Stimulated activated CD4-positive, alpha-beta T cell treated with anti-CD3 and anti-CD28 coated beads, Interleukin-2, amount 100 ng/mL, for 48 hours (primary cell): ENCODE results near the gene TMEM117.

ENCODE experiments used
- DNase-seq, 2 donors: peaks; one replicate each; pipeline ENCODE4 v3.0.0-alpha.2; 2020

Gene TMEM117

DNA sequence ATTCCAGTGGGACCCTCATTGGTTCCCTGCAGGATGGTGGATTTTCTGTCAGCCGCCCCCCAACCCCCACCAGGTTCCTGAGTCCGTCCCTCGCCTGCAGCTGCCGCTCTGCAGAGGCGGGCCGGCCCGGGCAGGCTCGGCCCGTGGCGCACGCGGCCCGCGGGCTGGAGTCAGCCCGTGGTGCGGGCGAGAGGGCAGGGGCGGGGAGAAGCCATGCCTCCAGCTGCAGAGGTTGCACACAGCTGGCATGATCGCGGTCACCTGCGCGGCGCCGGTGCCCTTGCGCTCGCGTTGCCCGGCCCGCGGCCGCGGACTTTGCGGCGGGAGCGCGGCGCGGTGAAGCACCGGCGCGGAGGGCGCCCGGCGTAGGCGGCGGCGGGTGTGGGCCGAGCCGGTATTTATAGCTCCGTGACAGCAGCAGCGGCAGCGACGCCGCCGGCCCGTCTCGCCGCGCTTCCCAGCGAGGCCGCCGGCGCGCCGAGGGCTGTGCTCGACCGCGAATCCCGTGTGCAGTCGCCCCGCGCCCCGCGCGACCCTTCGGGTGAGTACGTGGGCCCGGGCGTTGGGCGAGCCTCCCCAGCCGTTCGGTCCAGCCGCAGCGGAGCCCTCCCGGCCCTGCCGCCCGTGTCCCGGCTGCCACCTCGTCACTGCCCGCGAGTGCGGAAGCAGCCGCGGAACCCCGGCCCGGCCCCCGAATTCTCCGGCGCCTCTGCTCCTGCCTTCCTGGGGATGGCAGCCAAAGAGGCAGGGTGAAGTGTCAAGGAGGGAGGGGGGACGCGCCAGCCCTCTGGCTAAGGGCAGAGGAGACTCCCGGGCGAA lies at the start of gene TMEM117:
Gene TMEM117, plus strand, starts transcription at position 426 of the 819 bp plus-strand sequence.
- DNase-seq, result peak; percentile 42 to 50

DNA sequence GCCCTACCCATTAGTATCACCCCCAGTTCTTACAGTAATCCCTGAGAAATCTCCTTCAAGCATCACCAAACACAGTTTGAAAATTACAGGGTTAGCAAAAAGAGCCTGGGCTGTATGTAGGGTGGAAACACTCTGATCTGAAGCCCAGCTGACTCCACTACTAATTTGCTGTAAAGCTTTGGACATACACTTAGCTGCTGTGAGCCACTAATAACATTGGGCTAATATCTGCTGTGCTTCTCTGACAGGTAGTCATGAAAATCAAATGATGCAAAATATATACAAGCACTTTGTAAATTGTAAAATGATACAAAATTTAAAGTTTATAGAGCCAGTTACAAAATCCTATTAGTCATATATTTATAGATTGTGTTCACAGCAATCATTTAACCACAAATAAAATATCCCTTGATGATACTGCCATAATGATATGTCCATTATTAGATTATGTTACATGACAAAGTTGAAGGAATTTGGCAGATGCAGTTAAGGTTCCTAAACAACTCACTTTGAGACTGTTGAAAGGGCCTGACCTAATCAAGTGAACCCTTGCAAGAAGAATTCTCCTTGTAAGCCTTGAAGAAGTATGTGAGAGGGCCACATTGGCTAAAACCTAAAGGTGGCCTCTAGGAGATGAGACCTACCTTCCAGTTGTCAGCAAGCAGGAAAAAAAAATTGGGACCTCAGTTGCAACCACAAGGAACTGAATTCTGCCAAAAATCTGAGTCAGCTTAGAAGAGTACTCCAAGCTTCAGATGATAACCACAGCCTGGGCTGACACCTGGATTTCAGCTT lies 48.8 kb upstream of the TMEM117 start:
- no peak for DNase-seq

DNA sequence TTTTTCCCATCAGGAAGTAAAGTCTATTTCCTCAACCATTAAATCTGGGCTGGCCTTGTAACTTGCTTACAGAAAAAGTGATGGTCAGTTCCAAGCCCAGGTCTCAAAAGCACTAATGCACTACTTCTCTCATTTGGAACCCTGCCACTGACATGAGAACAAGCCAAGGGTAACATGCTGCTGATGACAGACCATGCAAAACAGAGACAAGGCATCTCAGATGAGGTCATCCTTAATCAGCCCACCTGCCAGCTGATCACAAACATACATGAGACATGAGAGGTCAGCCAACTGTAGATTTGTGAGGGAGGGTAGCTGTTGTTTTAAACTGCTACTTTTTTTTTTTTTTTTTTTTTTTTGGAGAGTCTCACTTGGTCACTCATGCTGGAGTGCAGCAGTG lies 45.9 kb upstream of the TMEM117 start:
- no peak for DNase-seq

DNA sequence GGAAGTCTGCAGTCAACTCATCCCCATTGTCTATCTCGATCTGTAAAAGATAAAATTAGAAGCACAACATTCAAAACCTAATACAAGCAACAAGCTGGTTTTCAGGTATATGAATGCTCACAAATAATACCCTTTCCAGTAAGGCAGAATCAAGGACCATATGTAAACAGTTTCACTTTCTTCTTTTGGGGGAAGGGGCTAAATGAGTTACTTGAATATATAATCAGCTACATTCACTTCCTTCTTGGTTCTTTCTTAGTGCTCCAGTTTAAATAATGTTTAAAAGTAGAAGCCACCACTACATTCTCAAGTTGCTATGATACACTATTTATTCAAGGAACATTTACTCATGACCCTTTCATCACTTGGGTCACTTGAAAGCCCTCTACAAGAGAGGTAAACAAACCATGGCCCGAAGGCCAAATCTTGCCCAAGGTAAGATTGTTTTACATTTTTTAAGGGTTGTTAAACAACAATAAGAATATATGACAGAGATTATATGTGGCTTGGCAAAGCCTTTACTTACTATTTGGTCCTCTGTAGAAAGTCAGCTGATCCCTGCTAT lies 40.1 kb upstream of the TMEM117 start:
- DNase-seq, result no peak

DNA sequence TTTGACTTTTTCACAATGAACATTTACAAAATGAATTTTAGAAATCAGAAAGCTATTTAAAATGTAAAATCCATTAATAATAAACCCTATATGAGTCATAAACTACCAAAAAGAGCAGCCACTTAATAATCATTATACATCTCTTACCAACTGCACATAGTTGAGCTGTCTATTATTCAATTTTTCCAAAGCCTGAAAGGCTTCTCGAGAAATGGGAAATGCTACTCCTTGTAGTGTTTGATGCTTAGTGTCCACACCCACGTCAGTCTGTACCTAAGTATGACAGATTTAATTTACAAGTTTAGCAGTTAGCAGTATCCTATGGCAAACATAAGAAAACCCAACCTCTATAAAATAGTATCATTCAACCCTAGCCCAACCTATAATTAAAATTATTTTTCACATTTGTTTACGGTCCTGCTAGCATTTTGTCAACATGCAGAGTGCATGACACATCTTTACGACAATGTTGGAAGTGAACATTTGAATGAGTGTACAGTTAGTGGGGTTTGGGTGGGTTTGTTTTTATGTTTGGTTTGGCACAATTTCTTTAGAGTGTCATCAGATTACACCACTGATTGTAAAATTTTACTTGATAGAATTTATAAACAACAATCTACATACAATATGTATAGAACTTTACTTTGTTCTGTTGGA lies 38.2 kb upstream of the TMEM117 start:
- no peak for DNase-seq

DNA sequence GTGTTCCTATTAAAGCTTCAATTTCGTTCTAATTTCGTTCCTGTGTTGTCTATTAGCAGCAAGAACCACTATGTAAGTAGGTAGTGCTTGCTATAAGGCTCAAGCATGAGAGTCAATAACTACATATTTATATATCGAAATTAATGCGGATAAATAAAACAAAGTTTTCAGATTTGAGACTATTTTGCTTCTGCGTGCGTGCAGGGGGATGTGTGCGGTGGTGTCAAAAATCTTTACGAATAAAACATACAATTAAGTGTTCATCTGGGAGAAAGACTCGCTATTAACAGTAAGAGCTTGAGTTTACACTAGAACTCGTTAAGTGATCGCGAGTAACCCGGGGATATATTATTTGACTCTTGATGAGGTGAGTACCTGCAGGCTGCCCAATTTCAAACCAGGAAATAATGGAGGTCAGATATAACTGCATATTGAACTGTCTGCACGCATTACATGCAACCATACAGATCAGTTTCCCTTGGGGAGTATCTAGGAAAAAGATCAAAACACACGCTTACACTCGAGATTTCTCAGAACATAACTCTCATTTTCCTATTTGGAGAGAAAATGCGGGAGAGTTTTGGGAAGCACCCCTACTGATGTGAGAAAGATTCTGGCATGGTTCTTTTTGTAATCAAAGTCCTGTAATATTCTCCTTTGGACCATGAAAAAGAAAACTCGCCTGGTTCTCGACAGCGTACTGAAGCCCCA lies 30.6 kb upstream of the TMEM117 start:
- DNase-seq, result no peak

DNA sequence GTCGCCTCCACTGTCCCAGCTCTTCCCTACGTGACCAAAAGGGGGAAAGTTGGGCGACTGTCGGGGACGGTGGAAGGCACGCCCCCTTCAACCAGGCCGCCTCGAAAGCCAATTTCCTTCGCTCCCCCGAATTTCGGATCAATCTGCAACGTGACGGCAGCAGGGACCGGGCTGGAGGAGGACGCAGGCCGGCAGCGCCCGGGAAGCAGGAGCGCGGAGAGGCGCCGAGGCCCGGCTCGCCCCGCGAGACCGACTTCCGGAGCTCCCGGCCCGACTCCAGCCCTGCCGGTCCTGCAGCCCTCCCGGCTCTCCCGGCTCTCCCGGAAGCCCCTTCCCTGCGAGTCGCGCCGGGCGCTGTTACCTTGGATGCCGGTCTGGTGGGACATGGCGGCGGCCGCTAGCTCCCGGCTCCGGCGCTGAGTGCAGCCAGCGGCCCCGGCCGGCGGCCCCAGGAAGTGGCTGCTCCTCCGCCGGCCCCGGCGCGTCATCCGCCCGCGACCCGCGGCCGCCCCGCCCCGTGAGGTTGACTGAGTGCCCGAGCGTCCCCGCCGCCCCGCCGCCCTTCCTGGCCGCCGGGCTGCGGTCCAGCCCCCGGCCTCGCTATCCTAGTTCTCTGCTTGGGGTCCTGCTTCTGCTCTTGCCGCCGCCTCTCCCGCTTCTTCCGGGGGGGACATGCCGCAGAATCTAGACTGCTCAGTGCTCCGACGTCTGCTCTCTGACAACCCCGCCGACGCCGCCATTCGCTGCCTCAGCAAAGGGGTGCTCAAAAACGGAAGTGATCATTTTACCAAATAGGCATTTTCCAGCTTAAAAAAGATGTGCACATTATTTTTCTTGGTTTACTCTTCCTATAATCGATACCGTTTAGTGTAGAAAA lies 29.8 kb upstream of the TMEM117 start, which contains the start of gene TWF1:
Gene TWF1, minus strand, starts transcription at position 458 of the 877 bp plus-strand sequence. Its CDS starts 72 bp downstream, at position 386.
- DNase-seq, result peak; percentile 82 to 87

DNA sequence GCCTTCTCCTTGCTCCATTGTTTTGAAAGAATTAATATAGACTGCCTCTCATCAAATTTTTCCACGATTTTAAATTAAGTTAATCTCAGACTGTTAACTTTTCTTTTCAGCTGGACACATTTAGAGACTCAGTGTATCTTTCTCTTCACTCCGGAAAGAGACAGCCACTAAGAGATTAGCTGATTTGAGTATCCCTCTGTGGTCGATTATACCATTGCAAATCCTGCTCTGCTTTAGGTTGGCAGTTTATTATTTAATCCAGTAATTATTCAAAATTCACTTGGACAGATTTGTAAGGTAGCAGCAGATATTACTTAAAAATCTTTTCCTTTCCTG lies 29.2 kb upstream of the TMEM117 start:
- DNase-seq, result no peak

DNA sequence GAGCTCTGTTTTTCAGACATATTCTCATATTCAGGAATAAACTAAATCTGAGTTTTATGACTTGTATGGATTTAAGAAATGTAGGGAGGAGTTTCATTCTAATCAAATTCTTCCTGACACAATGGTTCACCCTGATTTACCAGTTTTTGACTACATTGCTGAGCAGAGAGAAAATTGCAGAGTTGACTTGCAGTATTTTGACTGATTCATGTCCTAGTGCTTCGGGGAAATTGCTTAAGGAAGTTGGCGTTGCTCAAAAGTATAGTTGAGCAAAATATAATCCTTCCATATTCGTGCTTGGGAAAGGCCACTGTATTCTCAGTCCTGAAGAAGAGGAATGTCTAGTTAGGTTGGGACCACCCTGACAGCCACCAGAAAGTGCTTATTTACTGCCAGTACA lies 28.5 kb upstream of the TMEM117 start:
- DNase-seq, result no peak

DNA sequence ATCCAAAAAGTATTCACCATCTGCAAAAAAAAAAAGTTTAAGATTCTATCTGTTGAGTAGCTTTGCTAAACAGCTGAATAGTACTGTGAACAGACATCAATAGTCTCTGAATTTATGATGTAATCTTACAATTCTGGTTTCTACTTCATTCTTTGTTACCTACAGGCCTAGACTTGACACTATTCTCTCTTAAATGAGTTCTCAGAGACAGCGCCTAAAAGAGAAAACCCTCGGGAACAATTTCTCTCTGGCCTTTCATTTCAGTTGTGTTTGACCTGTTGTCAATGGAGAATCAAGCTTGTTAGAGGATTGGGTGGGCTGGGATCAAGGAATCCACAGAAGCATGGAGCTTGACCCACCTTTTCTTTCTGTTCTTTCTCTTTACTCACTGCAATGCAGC lies 23.8 kb upstream of the TMEM117 start:
- no peak for DNase-seq

DNA sequence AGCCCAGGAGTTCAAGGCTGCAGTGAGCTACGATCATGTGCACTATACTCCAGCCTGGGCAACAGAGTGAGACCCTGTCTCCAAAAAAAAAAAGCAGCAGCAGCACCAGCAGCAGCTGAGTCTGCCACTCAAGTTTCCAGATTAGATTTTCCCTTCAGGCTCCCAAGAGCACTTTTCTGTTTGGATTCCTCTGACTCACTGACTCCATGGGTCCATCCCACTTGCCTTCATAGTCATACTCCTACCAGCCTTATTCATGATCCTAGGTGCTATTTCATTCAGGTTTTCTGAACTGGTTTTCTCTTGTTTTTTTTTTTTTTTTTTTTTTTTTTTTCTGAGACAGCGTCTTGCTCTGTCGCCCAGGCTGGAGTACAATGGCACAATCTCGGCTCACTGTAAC lies 23.0 kb upstream of the TMEM117 start:
- DNase-seq, result no peak

DNA sequence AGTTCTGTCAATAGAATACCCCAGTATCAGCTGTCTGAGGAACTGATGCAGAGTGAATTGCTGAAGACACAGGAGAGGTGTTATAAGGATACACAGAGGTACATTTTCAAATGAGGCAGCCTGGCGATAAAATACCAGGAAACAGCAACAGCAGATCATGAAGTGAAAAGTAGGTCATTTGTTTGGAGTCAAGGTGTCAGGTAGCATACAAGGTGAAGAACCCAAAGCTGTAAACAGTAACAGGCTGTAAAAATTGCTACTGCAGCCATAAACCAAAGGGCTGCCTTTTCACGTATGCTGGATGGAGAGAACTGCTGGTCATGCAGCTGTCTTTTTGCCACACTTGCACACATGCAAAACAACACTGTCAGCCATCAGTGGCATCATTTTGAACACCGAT lies 20.5 kb upstream of the TMEM117 start:
- no peak for DNase-seq

DNA sequence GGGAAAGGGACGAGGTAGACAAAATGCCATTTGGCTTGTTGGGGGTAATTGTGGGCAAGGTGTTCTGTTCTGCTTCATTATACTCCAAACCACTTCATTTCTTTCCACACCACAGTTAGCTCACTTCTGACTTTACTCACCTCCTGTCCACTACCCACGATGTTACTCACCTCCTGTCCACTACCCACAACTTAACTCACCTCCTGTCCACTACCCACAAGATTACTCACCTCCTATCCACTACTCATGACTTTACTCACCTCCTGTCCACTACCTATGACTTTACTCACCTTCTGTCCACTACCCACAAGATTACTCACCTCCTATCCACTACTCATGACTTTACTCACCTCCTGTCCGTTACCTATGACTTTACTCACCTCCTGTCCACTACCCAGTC lies 19.7 kb upstream of the TMEM117 start:
- DNase-seq, result no peak

DNA sequence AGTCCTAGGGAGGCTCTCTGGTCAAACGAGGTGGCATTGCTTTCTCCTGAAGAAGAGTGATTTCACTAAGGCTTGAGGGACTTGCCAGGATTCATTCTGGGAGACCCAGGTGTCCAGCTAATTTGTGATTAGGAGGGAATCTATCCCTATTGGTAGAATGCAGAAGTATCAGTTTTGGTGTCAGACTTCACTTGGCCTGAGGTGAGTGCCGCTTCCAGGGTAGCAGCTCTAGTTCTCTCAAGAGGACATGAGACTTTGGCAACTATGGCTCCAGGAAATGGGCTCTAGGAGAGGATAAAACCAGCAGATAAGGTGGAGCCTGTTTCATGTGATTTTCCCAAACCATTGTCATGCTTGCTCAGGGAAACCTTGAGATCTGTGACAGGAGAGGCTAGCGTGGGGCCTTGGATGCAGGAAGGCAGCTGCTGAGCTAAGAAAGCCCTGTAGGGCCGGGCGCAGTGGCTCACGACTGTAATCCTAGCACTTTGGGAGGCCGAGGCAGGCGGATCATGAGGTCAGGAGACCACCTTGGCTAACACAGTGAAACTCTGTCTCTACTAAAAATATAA lies 11.6 kb upstream of the TMEM117 start:
- DNase-seq, result no peak

DNA sequence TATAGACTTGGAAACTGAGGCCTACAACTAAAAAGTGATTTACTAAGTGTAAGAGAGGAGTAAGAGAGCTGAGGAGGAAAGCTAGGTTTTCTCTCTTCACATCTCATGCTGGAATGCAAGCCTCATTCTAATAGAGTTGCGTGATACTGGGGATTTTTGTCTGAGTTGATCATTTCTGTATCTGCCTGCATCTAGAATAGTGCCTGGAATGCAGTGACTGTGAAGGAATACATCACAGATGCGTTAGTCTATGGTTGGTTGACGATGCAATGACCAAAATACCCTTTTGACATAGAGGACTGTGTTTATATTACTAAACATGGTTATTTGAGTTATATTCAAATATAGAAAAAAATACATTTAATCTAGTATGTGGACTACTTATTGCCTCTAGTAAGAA lies 9.2 kb upstream of the TMEM117 start:
- DNase-seq, result no peak

DNA sequence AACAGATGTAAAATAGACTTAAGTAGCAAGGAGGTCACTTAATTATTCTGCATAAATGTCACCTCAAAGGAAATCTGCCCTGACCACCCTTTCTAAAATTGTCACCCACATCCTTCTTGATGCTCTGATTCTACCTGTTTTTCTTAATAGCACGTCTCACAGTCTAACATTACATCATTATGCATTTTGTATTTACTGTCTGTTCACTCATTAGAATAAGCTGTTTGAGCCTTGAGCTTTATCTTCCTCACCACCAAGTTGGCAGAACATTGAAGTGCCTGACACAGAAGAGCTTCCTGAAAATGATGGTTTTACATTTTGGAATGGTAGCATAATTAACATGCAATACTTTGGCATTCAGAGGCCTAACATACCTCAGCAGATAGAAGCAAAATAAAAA lies 8.8 kb upstream of the TMEM117 start:
- DNase-seq, result no peak

DNA sequence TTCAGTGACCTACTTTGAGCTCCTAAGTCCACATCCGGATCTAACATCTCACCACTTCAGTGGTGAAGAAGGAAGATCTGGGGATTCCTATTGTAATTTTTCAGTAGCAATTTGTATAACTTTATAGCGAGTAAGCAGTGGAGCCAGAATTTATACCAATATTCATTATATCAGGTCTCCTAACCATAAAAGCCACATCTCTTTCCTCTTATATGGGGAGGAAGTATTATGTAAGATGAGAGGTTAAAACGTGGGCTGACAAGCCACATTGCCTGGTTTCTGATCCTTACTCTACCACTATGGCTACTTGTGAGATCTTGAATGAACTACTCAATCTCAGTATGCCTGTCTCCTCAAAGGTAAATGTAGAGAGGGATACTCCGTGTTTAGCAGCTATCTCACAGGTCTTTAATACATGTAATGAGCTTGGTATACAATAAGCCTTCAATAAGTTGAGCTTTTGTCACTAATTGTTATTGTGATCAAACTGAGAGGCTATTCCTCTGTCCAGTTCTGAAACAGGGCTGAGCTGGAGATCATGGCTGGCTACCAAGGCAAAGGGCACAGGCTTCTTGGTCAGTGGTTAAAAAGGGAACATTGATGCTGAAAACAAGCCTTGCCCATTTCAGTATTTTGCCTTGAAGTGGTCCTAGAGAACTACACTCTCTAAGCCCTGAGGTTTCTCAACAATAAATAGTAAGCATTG lies 3.3 kb upstream of the TMEM117 start:
- DNase-seq, result no peak

DNA sequence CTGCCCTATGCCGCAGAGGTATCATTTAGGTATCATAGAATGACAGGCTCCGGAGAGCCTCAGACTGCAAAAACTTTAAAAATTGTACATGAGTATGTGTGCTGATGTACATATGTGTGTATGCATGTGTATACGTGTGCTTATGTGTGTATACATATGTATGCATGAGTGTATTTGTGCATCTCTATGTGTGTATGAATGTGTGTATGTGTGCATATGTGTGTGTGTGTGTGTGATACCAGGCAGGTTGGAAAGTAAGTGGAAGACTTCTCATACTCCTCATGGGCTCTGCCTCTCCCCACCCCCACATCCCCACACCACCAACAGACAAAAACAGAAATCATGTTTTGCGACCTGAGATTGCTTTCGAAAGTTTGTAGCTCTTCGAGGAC lies 621 bp upstream of the TMEM117 start:
- DNase-seq, result no peak

DNA sequence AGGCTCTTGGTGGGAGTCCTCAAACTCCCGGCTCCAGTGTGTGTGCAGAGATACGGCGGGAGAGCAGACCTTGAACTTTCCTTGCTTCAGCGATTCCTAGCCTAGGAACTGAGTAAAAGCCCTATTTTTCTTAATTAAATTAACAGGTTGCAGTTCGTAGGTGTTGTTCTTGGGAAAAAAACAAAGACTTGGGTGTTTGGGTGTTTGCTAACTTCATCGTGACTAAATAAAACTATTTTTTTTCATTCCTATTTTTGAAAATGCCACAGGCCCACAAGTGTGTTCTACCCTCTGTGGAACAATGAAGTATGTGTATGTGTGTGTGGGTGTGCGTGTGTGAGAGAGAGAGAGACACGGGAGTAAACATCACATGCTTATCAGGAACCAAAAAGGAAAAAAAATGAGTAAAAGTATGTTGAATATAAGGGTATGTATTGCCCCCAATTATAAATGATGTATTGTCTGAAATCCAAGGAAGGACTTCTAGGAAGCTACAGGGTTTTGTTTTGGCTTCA lies 651 bp downstream of the TMEM117 start:
- DNase-seq, result no peak

DNA sequence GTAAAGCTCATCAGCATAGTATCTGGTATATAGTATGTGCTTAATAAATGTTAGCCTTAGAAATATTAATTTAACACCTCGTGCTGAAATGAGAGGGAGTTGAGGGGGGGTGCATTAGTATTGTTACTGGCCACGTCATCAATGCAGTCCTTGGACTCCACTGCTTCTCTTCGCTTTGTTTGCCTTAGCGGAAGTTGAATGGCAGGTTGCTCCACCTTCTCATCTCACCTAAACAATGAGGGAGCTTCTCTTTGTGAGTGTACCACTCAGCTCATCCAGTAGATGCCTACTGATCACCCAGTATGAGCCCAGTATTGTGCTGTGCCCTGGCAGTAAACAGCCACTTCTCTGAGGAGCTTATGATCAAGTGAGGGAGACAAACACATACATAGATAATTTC lies 4.5 kb downstream of the TMEM117 start:
- DNase-seq, result no peak

DNA sequence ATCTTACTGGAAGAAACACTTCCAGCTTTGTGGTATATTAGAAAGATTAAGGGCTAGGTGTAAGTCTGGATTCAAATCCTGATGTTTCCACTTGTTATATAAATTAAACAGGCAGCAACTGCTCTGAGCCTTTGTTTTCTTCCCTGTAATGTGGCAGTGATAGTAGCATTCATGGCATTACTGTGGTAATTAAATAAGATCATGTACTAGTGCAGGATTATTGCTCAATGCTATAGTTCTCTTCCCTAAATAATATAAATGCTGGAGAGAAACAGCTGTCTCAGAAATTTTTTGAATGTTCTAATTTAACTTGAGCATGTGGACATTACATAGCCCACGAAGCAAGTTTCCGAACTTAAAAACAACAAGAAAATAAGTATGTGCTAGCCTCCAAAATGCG lies 5.4 kb downstream of the TMEM117 start:
- no peak for DNase-seq
